ENCODE measurements around the gene KLHL6.

KLHL6 gene

DNA sequence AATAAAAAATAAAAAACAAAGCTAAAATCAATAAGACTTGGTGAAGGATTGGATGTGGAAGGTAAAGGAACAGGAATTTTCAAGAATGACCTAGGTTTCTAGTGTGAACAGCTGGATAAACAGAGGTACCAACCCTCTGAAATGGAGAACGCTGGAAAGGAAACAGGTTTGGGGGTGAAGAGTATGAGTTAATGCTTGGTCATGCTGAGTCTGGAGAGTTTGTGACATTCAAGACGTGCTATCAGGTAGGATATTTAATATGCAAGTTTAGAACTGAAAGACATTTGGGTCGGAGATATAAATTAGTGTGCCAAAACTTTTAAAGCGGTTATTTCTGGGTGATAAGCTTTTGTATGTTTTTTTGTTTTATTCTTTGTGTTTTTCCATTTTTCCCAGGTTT, 11.4 kb upstream of the KLHL6 start:
- in situ Hi-C loops (cut with HindIII; ENCODE audit: low sequenced_read_pairs): no loop called here
- DNase-seq (ENCODE audit: low read depth, low spot score): no peak
- H3K4me3 ChIP-seq (ENCODE audit: low read depth, low read length): no peak overlapping the region
- TF ChIP-seq, protein P1, sequence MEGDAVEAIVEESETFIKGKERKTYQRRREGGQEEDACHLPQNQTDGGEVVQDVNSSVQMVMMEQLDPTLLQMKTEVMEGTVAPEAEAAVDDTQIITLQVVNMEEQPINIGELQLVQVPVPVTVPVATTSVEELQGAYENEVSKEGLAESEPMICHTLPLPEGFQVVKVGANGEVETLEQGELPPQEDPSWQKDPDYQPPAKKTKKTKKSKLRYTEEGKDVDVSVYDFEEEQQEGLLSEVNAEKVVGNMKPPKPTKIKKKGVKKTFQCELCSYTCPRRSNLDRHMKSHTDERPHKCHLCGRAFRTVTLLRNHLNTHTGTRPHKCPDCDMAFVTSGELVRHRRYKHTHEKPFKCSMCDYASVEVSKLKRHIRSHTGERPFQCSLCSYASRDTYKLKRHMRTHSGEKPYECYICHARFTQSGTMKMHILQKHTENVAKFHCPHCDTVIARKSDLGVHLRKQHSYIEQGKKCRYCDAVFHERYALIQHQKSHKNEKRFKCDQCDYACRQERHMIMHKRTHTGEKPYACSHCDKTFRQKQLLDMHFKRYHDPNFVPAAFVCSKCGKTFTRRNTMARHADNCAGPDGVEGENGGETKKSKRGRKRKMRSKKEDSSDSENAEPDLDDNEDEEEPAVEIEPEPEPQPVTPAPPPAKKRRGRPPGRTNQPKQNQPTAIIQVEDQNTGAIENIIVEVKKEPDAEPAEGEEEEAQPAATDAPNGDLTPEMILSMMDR (IDR thresholded peaks at IDR 0.05; ENCODE audit: low read depth, low read length): no peak

DNA sequence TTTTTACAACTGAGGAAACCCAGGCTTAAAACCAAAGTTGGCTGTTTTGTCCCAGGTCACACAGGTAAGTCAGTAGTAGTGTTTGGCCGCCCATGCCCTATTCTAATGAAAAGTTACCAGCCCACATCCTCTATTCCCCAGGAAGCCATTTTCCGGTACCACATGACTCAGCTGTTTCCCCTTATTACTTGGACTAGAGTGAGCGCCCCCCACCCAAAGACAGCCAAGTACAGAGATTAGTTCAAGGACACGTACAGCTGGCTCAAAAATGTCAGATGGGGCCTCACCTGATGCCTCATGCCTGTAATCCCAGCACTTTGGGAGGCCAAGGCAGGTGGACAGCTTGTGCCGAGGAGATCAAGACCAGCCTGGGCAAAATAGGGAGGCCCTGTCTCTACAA, 8.5 kb upstream of the KLHL6 start:
- no peak for DNase-seq (ENCODE audit: low read depth, low spot score)
- H3K4me3 ChIP-seq (ENCODE audit: low read depth, low read length): no peak overlapping the region
- TF ChIP-seq, protein P1 (IDR thresholded peaks at IDR 0.05; ENCODE audit: low read depth, low read length): no peak
- in situ Hi-C loops (cut with HindIII; ENCODE audit: low sequenced_read_pairs): no loop called here

DNA sequence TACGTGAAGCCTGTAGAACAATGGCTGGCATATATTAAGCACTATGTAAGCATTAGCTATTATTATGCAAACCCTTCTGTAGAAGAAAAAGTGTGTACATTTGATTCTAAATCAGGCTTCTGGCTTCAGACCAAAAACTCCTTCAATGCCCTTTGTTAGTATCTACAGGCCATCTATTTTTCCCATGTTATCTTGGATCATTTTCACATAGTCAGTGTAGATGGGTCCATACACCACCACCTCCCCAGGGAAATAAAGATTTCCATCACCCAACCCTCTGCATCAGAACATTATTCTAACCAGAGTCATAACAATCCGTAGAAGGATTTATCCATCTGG, 8.0 kb upstream of the KLHL6 start:
- in situ Hi-C loops (cut with HindIII; ENCODE audit: low sequenced_read_pairs): no loop called here
- TF ChIP-seq, protein P1 (IDR thresholded peaks at IDR 0.05; ENCODE audit: low read depth, low read length): no peak
- H3K4me3 ChIP-seq (ENCODE audit: low read depth, low read length): no peak overlapping the region
- DNase-seq (ENCODE audit: low read depth, low spot score): no peak

DNA sequence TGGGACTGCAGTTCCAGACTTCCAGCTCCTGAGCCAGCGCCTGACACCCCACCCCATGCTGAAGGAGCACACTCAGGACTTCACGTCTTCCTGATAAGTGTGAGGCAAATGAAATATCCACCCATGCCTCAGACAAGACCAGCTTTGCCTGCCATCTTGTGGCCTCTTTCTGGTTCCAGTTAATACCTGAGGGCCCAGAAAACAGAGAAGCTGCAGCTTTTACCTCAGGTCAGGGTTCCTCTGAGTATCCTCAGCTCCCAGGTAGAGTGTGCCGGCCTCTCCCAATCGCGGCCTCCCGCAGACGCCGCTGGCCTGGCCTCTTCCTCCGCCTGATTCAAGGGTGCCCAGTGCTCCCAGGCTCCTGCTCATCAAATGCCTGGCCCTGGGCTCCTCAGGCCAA, 5.1 kb upstream of the KLHL6 start:
- in situ Hi-C loops (cut with HindIII; ENCODE audit: low sequenced_read_pairs): no loop called here
- TF ChIP-seq, protein P1 (IDR thresholded peaks at IDR 0.05; ENCODE audit: low read depth, low read length): no peak
- no peak for DNase-seq (ENCODE audit: low read depth, low spot score)

DNA sequence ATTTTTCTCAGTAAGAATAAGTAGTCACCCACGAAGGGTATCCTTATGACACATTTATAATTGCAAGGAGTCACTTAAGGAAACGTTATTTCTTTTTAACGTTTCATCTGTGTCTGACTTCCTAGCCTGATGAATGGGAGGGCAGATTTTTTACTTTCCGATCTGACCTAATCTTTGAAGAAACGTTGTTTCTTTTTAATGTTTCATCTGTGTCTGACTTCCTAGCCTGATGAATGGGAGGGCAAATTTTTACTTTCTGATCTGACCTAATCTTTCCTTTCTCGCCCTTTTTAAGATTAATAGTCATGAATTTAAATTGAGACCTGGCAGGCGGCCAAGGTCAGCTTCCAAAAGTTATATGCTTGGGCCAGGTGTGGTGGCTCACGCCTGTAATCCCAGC, 3.0 kb upstream of the KLHL6 start:
- H3K4me3 ChIP-seq (ENCODE audit: low read depth, low read length): no peak overlapping the region
- in situ Hi-C loops (cut with HindIII; ENCODE audit: low sequenced_read_pairs): no loop called here
- TF ChIP-seq, protein P1 (IDR thresholded peaks at IDR 0.05; ENCODE audit: low read depth, low read length): no peak
- DNase-seq (ENCODE audit: low read depth, low spot score): no peak

More for the DNA sequence above, 5.1 kb upstream of the KLHL6 start:
- no peak overlapping the region for H3K4me3 ChIP-seq (ENCODE audit: low read depth, low read length)

DNA sequence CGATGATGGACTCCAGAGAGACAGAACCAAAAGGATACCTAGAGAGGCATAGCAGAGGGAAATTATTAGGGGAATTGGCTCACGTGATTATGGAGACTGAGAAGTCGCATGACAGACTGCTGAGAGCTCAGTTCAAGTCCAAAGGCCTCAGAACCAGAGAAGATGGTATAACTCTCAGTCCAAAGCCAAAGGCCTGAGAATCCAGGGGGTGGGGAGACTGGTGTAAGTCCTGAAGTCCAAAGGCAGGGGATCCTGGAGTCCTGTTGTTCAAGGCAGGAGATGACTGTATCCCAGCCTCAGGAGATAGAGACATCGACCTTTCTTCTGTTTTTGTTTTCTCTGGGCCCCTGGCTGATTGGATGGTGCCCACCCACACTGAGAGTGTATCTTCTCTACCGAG, 1.2 kb upstream of the KLHL6 start:
- in situ Hi-C loops (cut with HindIII; ENCODE audit: low sequenced_read_pairs): no loop called here
- H3K4me3 ChIP-seq (ENCODE audit: low read depth, low read length): no peak overlapping the region
- DNase-seq (ENCODE audit: low read depth, low spot score): no peak
- TF ChIP-seq, protein P1 (IDR thresholded peaks at IDR 0.05; ENCODE audit: low read depth, low read length): no peak

DNA sequence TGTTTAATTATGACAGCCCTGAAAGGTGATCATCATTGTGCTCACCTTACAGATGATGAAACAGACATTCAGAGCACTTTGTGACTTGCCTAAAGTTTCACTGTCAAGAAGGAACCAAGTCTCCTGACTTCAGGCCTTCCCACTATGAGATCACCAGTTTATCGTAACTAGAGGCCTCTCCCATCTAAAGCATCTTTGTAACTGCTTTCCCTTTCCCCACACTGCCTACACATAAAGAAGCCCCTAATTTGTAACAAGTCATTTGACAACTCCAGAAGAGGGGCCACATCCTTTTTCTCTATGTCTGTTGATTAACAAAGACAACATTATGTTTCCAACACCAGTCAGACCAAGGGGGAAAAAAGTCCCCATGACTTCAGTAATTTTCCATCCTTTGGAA, 1.1 kb downstream of the KLHL6 start:
- TF ChIP-seq, protein P1 (IDR thresholded peaks at IDR 0.05; ENCODE audit: low read depth, low read length): no peak
- no peak for DNase-seq (ENCODE audit: low read depth, low spot score)

More for the DNA sequence above, 1.1 kb downstream of the KLHL6 start:
- H3K4me3 ChIP-seq (ENCODE audit: low read depth, low read length): no peak overlapping the region
- in situ Hi-C loops (cut with HindIII; ENCODE audit: low sequenced_read_pairs): no loop called here
